Dedifferentiated amniotic fluid mesenchymal stem cell (primary cell): ENCODE measurements around the gene COL13A1.

ENCODE experiments used
- DNase-seq: peaks from one replicate; pipeline ENCODE4 v3.0.0-alpha.2; 2016; ENCODE audit errors: extremely low spot score

The COL13A1 gene

DNA sequence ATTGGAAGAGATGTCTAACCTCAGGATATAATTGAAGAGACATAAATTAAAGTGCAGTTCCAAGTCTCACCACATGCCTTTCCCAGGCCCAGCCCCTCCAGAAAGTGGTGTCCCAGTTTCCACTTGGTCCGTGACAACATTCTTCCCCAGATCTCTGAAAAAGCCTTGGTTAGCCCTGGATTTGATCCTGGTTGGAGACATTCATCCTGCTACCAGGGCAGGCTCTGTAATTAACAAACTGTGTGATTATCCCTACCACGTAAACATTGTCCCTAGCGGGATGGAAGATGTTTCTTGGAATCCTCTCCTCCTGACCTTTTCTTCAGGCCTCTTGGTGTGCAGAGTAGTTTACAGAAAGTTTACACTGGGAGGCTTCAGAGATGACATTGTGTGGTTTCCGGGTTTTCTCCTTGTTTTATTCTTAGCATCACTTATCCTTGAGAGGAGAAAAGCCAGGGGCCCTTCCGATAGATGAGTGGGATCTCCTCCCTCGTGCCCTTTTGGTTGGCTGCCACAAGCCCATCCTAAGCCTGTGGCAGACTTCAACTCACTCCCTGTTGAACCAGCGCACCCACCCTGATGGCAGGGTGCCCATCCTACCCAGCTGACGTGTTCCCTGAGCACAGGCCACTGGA is 83.8 kb downstream of the COL13A1 start:
- no peak for DNase-seq

DNA sequence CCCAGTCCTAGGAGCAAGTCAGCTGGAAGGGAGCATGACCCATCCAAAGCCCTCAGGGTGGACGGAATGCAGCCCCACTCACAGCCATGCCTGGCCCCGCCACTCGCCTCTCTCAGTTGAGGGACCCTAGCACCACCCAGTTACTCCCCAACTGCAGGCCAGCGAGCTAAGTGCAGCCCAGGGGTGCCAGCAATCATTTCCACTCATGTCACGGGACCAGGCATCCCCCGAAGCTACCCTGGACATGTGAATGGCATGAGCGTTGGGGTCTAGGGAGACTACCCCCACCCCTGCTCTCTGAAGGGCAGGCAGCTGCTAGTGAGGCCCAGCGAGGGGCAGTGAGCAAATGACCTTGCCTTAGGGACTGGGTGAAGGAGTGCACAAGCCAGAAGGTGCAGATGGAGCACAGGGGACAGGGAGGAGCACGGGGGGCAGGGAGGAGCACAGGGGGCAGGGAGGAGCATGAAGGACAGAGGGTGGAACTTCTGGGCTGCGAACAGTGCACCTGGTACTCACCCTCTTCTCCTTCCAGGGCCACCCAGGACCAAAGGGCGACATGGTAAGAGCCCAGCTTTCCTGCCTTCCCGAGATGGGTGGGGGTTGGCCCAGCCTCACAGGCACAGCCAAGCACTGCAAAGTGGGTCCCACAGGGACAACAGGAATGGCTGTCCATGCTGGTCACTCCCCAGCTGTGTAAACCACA is 87.3 kb downstream of the COL13A1 start:
- DNase-seq, result no peak

DNA sequence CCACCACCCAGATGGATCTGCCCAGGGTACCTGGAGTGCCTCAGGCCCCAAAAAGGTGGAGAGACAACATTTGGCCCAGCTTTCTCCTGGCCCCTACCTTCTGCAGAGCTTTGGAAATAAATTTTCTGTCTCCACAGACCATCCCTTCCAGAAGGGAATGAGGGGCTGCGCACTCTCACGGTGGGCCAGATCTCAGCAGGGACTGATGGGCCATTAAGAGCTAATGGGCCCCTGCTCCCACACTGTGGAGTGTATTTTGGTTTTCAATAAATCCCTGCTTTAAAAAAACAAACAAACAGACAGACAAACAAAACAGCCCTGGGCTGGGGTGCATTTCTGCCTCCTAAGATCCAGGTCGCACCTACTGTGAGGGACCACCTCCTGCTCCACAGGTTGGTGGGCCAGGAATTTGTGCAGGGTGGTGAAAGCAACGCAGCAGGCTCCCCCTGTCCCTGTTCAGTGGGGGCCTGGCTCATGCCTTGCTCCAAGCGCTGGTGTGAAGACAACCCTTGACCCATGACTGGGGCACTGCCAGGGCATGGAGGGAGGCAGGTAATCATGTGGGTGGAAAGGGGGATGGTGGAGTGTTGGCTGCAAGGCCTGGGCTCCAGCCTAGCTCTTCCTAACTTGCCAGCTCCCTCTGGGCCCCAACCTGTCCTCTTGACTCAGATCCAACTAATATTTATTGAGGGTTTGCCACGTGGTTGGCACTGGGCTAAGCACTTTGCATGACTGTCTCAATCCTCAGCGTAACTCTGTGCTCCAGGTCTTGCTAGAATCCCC is 88.5 kb downstream of the COL13A1 start:
- no peak for DNase-seq

DNA sequence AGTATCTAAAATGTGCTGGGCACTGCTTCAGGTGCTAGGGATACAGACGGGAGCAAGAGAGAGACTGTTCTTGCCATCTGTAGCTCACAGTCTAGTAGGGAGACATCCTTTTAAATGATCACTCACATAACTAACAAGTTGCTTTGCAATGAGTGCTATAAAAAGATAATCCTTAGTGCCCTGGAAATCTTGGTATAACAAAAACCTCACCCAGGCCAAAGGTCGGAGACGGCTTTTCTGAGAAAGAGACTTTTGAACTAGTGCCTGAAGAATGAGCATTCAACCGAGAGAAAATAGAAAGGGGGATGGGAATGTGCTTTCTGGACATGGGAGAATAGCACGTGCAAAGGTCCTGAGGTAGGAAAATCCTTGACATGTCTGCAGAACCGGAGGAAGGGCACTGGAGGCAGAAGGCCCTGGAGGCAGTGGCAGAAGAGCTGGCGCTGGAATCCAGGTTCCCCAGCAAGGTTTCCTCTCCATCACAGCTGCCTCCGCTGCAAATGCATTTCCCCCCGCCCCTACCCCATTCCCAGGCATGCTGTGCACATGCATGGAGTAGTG is 89.4 kb downstream of the COL13A1 start:
- no peak for DNase-seq

DNA sequence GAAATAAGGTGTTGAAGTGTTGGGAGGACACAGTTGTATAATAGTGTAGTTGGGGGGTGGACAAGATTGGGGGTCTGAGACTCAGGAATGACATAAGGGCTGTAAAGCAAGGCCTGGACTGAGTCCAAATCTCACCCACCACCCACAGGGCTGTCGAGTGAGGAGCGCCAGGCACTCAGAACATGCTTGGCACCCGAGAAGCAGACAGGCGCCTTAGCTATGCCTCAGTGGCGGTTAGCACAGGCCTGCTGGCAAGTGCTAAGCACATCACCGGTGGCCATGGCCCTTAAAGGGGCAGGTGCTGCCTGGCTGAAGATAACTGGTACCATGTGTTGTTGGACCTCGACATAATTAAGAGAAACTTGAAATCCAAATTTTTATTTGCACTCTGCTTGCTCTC is 90.7 kb downstream of the COL13A1 start:
- no peak for DNase-seq

DNA sequence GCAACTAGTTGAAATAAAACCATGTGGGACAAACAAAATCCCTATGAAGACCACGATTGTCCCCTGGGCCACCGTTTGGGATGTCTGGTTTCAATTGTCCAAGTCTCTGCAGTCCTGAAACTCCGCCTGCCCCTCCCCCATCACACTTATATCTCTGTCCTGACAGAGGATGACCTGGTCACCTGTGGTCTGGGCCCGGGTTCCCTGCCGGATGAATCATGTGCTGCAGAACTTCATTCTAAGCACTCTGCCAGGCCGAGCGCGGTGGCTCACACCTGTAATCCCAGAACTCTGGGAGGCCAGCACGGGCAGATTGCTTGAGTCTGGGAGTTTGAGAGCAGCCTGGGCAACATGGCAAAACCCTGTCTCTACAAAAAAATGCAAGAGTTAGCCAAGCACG is 91.1 kb downstream of the COL13A1 start:
- DNase-seq, result no peak

DNA sequence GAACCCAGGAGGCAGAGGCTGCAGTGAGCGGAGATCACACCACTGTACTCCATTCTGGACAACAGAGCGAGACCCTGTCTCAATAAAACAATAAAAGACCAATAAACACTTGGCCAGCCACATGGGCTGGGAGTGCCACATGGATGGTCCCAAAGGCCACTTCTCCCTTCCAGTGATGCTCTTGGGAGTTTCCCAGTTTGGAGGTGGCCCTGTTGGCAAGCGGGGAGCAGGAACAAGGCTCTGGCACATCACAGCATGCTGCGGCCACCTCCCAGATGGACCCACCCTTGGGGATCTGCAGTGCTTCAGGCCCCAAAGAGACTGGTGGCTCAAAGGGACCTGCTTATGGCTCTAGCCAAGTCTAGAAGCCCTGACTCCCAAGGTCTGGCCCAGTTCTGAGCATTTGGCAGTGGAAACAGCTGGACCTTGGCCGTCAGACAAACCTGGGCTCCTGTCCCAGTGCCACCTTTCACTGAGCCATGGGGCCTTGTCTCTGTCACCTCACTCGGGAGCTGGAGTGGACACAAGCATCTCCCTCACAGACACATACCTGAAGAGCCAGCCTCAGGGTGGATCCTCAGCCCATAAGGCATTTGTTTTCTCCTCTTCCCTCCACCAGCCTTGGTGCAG is 91.7 kb downstream of the COL13A1 start:
- no peak for DNase-seq

DNA sequence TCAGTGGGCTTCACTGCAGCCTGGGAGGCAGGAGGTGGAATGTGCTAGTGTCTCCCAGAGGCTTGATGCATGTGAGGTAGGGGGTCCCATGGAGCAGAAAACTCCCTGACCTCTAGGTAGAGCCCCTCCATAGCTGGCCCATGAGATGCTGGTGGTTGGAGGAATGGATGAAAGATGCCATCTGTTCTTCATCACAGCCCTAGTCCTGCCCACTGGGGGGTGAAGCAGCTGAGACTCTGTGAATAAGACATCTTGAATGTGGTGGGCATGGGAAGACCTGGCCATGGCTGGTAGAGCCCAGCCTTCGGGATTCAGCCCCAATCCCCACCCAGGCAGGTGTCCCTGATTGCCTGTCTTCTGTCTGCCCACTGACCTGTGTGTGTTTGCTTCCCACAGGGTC is 92.5 kb downstream of the COL13A1 start:
- DNase-seq, result no peak

DNA sequence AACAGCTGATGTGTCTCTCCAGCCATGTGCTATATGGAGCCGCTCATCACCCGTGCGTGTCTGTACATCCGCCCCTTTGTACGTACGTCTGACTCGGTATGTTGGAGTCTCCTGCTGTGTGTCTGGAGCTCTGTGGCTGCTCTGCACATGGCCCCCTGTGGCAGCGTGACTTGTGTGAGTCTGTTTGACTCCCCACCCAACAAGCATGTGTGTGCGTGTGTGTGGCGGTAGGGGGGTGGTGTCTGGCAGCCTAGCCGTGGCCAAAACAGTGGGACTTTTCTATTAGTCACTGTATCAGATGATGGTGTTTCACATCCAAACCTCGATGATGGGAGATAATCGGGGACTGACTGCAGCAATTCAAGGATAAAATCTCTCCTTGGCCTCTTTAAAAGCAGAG is 94.1 kb downstream of the COL13A1 start:
- DNase-seq, result no peak

DNA sequence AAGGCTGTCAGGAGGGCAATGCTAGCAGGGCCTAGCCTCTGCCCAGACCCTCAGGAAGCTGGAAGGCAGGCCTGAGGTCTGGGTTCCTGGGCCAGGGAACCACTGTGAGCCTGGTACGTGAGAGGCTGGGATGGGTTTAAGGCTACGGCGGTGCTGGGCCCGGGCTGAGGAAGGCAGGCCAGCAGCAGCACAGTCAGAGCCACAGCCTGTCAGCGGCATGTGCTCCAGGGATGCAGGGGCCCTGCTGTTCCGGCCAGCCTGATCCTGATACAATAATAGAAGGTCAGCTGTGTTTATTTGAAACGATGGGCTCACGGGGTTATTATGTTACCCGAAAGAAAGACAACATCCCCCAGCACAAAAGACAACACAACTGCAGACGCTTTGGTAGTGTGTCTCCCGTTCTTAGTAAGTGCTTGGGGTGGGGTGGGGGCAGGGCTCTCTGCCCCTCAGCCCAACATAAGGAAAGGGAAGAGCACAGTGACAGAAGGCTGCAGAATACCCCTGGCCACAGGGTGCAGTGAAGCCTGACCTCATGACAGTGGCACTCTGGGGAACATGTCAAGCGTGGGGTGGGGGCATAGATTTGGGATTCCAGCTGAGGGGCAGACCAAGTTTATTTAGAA is 95.0 kb downstream of the COL13A1 start:
- no peak for DNase-seq

DNA sequence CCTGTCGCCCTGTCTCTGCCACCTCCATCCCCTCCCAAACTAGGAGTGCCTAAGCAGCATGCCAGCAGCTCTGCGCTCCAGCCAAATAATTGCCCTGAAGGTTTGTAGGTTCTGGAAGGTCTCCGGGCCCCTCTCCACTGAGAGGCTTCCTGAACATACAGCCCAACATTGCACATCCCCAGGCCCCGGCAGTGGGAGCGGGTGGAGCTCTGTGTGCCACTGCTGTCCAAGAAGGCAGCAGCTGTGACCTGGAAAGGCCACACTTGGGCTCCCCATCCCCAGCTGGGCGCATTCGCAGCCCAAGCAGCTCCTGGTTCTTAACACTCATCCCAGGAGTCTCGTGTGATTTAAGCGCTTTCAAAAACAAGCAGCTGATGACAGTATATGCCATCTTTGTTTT is 95.7 kb downstream of the COL13A1 start:
- DNase-seq, result no peak

DNA sequence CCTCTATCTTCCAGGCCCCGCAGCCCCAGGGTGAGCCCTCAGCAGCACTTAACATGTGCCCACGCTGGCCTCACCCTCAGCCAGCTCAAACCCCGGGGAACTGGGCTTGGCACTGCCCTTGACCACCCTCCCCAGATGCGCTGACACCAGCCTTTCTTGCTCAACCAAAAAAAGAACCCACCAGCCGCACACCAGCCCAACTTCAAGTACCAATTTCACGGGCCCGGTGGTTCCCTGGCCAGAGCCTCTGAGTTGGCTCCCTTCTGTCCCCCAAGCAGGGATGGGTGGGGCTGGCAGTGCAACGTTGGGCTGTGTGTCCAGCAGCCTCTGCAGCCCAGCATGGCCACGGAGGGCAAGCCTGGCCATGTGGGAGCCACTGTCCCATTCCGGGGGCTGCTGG is 96.3 kb downstream of the COL13A1 start:
- no peak for DNase-seq

DNA sequence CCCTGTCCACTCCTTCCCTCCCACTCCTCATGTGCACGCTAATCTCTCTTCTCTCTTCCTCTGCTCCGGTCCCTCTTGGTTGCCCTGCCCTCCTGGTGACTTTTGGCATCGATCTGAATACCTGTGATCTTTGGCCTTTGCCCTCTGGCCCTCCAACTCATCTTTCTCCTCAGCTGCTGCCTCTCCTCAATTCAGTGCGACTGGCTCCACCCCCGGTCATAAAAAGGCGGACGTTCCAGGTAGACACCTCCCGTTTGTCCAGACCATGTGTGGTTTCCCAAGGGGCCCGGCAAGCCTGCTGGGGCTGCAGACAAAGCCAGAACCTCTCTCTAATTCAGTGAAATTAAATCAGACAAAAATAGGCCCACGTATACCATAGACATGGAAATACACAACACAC is 96.8 kb downstream of the COL13A1 start:
- DNase-seq, result no peak

DNA sequence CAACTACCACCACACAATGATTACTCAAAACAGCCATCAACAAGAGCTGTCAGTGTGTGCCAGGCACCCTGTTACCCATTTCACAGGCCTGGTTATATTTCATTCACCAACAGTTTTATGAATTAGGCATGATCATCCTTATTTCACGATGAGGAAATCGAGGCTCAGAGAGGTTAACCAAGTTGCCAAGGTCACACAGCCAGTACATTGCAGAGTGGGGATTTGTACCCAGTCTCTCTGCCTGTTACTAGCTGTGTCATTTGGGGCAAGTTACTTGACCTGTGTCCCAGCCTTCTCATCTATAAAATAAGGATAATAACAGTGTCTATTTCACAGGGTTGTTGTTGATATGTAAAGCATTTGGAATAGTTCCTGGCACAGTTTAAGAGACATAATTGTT is 97.2 kb downstream of the COL13A1 start:
- DNase-seq, result no peak

DNA sequence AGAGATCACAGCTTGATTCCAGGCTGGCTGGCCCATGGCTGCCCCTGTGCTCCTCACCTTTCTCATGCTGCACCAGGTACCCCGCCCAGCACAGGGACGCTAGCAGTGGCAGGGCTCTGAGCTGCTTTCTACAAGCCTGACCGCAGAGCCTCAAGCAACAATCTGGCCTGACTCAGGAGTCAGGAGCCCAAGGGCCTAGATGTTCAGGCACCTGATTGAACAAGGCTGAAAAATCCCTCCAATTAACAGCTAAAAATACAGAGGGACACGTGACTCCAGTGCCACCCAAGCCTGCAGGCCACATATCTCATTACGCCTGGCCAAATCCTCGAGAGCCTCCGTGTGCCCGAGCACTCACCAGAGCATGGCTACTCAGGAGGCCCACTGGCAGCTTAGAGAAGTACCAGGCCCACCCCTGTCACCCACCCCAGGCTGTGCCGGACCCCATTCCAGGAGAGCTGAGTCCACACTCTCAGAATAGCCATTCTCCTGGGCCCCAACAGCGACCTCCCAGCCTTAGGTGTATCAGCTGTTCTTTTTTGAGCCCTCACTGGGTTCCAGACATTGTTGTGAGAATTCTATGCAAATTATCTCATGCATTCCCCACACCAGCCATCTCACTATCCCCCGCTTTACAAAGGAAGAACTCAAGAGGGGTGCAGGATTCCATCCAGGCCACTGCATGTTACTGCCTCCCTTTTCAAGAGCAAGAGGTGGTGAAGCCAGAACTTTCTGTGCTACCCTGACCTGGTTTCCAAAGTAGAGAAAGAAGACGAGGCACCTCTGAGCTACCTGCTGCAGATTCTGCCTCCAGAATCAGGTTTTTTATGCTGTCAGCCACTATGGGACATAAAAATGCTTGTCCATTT is 98.3 kb downstream of the COL13A1 start:
- DNase-seq, result no peak

DNA sequence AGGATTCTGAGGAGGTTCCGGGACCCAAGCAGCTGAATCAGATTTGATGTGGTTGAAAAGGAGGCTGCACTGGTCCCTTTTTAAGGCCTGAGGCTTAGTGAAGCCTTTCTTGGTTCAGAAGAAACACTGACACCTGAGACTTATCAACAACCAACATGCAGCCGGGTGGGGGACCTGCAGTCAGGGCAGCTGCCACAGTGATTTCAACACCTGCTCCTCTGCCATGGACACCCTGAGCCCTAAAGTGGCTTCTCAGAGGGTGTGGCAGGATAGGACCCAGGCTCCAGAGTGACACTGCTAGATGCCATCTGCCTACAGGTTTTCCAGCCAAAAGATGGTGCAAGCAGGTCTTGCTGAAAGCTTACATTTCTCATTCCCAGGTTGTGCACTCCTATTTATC is 99.3 kb downstream of the COL13A1 start:
- no peak for DNase-seq

DNA sequence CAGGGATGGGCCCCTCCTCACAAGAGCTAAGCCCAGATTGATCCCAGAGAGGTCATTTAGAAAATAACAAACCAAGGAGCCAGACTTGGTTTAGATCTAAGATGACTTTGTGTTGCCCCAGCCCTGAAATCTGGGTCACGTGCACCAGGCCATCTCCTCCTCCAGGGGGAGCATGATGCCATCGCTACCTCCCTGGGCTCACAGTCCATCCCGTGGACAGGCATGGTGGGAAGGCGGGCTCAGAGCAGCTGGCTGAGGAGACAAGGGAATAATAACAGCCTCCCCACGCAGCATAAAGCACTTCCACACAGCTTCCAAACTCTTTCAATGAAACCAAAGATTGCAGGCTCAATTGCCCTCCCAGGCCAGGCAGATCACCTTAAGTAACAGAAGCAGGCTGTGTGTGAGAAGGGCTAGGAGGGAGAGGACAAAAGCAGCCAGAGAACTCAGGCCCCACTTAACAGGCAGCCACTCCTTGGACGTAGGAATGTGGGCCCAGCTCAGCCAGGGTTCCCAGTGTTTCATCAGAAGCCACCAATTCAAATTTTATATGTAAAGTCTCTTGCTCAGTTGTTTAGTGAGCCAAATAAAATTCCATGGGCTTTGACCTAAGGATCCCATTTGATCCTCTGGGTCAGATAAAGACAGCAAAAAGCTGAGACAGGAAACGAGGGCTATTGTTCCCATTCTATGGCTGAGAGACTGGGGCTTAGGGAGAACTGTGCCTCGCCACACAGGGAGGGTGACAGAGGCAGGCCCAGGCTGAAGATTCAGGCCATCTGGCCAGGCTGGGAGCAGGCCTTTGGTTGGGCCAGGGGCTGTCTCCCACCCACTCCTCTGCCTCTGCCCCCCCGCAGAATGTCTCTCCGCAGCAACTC is 100.2 kb downstream of the COL13A1 start:
- peak; percentile 28 for DNase-seq

DNA sequence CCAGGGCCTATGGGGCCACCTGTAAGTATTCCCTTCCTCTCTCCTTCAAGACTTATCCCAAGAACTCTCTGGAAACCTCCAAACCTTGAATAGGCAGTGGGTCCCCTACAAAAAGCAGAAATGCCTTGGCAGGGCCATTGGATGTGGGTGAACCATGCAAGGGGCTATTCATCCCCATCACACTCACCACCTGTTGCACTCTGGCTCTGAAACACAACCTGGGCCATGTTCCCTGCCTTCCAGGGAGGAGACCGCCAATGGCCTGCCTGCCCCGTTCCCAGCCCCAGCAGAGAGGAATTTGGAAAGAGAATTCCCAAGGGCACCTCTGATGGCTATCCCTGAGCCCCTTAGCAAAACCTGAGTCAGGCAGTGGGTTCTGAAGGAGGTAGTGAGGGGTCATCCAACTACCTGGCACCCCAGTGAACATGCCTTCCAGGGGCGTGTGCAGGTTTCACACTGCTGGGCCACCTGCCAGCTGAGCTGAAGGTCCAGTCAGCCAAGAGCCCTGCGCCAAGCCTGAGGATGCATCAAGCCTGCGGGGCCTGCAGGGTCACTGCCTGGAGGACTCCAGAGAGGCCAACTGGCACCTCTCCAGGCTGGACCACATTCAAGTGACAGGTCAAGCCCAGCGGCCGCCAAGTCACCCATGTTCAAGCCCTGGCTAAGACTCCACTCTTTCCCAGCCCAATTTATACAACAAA is 101.3 kb downstream of the COL13A1 start:
- DNase-seq, result no peak

DNA sequence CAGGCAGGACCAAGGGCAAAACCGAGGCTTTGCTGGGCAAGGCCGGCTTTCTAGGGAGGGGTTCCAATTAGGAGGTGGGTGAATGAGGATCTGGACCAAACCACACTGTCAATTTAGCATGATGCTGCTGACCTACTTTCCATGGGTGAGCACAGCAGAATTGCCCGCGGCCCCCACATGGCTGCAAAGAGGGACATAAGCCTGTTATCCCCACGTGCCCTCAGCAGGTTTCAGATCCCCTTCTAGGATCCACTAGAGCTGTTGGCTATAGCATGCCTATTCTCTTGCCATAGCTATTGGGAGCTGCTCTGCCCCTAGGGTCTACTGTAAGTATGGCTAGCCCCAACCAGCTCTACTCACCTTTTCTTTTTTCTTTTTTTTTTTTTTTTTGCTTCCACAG is 102.8 kb downstream of the COL13A1 start:
- DNase-seq, result no peak
